ENCODE measurements around the gene CAP2.

The CAP2 gene

DNA sequence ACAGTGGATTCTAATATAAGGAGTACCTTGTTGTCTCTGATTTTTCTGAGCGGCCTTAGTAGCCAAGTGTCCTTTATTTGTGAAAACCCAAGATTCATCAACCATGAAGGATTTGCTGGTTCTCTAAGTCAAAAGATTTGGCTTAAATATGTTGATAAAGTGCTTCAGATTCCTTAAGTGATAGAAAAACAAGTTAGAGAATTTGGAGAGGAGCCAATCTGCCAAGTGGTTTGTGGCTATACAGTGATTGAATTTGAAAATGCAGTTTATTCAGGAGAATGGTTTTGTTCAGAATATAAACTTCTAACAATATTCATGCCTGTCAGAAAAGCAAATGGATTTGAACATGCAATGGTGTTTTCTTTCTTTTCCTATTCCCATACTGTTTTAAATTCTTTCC lies 54.8 kb downstream of the CAP2 start:
- CTCF ChIA-PET = no interaction called here
- TF ChIP-seq CTCF (IDR thresholded peaks at IDR 0.05; ENCODE audit: control extremely low read depth, extremely low read depth, low read depth, missing control alignments) = no peak
- no peak for DNase-seq (ENCODE audit: extremely low spot score)
- POLR2A ChIA-PET = no interaction called here

DNA sequence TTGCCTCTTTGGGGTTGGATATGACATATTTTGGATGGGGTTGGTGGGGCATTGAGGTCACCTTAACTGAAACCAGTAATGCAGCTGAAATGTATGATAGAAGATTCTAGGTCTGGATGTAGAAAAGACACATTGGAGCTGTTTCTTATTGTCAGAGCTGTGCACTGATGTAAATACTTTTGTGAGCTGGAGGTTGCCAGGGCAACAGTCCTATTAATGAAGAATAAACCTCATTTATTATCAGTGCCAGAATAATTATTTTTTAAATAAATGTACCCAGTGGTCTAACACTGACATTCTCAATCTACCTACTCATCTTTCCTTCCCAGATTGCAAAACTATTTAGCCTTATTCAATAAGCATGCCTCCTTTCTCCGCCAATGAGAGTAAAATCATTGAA lies 57.0 kb downstream of the CAP2 start:
- DNase-seq (ENCODE audit: extremely low spot score) = no peak
- no peak for TF ChIP-seq CTCF (IDR thresholded peaks at IDR 0.05; ENCODE audit: control extremely low read depth, extremely low read depth, low read depth, missing control alignments)
- ChIA-PET POLR2A (no interaction called here), CTCF (no interaction called here)

- POLR2A ChIA-PET = no interaction called here
- CTCF ChIA-PET = no interaction called here
- TF ChIP-seq CTCF (IDR thresholded peaks at IDR 0.05; ENCODE audit: control extremely low read depth, extremely low read depth, low read depth, missing control alignments) = no peak
- no peak for DNase-seq (ENCODE audit: extremely low spot score)
Measured at GRCh38 chr6:17450832-17451231, 57.4 kb downstream of the CAP2 start.

GRCh38 chr6:17452096-17452495 lies 58.7 kb downstream of the CAP2 start:
- no peak for TF ChIP-seq CTCF (IDR thresholded peaks at IDR 0.05; ENCODE audit: control extremely low read depth, extremely low read depth, low read depth, missing control alignments)
- no peak for DNase-seq (ENCODE audit: extremely low spot score)
- ChIA-PET CTCF (no interaction called here), POLR2A (no interaction called here)

DNA sequence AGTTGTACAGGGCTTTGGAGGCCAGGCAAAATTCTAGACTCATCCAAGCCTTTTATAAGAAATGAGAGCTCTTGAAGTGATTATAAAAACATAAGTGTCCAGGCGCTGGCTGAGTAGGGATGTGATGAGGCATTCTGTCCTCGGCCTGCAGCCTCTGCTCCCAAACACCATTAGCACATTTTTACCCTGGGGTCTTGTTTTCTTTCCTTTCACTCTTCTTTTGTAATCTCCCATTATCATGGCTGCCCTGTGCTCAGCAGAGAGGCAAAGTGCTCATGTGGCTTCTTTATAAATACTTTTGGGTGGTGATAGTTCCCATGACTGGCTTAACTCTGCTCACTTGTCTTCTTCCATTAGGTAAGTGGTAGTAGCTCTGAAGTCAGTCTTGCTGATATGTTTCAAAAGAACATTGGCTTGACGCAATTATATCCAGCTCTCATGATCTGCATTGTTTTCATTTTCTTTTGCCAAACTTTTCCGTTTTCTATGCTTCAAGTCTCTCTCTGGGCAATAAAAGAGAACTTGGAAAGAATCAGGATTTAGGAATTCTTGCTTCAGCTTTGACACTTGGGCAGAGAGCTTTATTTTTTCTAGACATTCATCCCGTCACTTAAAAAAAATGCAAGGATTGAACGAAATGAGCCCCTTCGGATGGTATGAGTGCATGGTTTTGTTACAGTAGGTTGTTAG lies 61.1 kb downstream of the CAP2 start:
- no peak for TF ChIP-seq CTCF (IDR thresholded peaks at IDR 0.05; ENCODE audit: control extremely low read depth, extremely low read depth, low read depth, missing control alignments)
- POLR2A ChIA-PET = no interaction called here
- CTCF ChIA-PET = no interaction called here
- no peak for DNase-seq (ENCODE audit: extremely low spot score)

GRCh38 chr6:17455919-17456318 lies 62.5 kb downstream of the CAP2 start:
- no peak for DNase-seq (ENCODE audit: extremely low spot score)
- ChIA-PET POLR2A (no interaction called here), CTCF (no interaction called here)
- TF ChIP-seq CTCF (IDR thresholded peaks at IDR 0.05; ENCODE audit: control extremely low read depth, extremely low read depth, low read depth, missing control alignments) = no peak

GRCh38 chr6:17456711-17457110 lies 63.3 kb downstream of the CAP2 start:
- CTCF ChIA-PET = no interaction called here
- TF ChIP-seq CTCF (IDR thresholded peaks at IDR 0.05; ENCODE audit: control extremely low read depth, extremely low read depth, low read depth, missing control alignments) = no peak
- POLR2A ChIA-PET = no interaction called here
- DNase-seq (ENCODE audit: extremely low spot score) = no peak

Measured in GM10248 (cell line).